Erythroblast (primary cell): ENCODE data around the gene GRIFIN.

Experiments used
- DNase-seq, 2 experiments: peaks; one replicate each; lab custom pipeline; 2025; lab: John Stamatoyannopoulos, UW
- GATA1 ChIP-seq: IDR thresholded peaks from 2 replicates; pipeline ENCODE4 v1.6.1; 2011; ENCODE audit warnings: low read depth, mild to moderate bottlenecking, control low read depth, low read length, moderate library complexity
- POLR2A ChIP-seq: IDR thresholded peaks from 2 replicates; pipeline ENCODE4 v1.6.1; 2011; ENCODE audit warnings: mild to moderate bottlenecking, low read length

Gene GRIFIN

GRCh38 chr7:2498708-2499107 is 22.5 kb upstream of the GRIFIN start:
- no peak for TF ChIP-seq GATA1
- no peak for TF ChIP-seq POLR2A
- no peak for DNase-seq

- DNase-seq = no peak
- TF ChIP-seq POLR2A (no peak), GATA1 (no peak)
These were observed 21.5 kb upstream of the GRIFIN start for GRCh38 chr7:2497500-2498336.

DNA sequence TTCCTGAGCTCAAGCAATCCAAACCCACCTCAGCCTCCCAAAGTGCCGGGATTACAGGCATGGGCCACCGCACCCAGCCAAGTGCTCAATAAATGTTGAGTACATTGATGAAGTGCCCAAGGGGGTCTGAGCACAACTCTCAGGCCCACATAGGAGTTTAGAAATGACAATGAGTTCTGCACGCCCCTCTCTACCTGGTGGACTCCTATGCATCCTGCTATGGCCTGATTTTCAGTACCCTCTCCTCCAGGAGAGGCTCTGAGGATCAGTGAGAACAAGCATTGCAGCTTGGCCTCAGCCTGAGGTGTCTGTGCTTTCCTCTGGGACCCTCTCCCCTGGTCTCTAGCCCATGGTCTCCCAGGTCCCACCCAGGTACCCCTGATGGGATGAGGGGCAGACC is 20.9 kb upstream of the GRIFIN start:
- DNase-seq = no peak
- TF ChIP-seq POLR2A (no peak), GATA1 (no peak)

- TF ChIP-seq GATA1 = no peak
- no peak for DNase-seq
These were observed 20.2 kb upstream of the GRIFIN start for GRCh38 chr7:2496375-2496774.

DNA sequence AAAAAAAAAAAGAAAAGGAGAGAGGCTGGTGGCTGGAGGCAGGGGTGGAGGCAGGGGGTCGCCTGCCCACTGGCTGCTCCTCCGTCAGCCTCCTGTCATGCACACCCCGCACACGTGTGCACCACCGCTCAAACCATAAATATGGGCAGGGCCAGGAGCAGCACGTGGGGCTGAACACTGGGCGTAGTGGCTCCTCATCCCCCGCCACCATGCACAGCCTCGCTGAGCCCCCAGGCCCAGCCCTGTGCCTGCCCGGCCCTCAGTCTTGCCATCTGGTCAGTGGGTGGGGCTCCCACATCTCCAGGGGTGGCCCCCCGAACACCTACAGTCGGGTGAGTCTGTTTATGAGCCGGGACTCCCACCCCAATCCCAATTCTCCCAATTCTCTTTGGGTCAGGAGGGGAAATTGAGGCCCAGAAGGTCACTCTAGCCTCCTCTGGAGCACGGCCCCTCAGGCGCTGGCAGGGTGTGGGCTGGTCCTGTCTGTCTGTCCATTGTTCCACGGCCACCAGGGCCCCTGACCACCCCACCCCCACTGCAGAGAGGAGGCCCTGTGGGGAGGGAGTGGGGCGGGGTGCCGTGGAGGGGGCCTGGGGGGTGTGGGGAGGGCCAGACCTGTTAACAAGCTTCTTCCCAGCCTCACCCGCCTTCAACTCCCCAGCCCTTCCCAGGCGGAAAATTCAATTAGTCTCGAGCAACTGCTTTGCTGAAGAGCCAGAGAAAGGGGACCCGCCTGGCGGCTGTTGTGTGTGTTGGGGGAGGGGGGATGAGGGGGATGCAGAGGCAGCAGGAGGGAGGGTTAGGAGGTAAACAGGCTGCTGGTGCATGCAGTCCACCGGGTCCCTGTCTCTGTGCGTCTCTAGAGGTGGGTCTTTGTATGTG is 19.5 kb upstream of the GRIFIN start:
- TF ChIP-seq POLR2A = no peak
- no peak for TF ChIP-seq GATA1
- no peak for DNase-seq

DNA sequence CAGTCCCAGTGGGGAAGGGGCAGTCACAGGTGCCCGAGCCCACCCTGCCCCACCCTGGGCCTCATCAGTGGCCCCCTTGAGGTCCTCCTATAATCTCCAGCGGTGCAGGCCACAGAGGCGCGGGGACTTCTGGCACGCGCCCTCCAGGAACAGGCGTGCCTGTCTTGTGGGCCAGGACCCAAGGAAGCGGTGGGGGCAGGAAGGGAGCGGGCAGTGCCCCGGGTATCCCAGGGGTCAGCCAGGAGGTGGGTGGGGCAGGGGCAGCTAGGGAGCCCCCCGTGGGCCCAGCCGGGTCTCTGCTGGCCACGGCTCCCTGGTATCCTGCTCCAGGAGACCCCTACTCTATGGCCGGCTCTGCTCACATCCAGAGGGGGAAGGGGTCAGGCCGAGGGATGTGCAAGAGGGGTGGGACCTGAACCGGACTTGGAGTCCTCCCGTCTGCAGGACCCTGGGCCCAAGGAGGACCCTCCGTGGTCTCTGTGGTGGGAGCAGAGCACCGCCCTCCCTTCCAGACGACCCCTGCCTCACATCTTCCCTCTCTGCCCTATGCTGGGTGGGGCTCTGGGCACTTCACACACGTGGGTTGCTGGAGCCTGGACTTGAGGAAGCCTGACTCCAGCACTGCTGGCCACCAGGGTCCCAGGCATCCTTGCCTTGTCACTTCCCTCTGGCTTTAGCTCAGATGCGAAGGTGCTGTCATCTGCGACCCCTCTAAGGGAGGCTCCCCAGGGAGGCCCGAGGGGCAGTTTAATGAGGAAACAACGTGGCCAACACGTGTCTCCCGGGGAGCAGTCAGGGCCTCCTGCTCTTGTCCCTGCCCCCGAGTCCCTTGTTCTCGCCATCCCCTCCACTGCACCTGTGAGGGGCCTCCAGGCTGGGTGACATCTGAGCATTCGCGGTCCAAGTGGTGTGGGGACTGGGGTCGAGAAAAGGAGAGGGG is 18.3 kb upstream of the GRIFIN start:
- TF ChIP-seq GATA1 (no peak), POLR2A (no peak)
- DNase-seq = no peak

DNA sequence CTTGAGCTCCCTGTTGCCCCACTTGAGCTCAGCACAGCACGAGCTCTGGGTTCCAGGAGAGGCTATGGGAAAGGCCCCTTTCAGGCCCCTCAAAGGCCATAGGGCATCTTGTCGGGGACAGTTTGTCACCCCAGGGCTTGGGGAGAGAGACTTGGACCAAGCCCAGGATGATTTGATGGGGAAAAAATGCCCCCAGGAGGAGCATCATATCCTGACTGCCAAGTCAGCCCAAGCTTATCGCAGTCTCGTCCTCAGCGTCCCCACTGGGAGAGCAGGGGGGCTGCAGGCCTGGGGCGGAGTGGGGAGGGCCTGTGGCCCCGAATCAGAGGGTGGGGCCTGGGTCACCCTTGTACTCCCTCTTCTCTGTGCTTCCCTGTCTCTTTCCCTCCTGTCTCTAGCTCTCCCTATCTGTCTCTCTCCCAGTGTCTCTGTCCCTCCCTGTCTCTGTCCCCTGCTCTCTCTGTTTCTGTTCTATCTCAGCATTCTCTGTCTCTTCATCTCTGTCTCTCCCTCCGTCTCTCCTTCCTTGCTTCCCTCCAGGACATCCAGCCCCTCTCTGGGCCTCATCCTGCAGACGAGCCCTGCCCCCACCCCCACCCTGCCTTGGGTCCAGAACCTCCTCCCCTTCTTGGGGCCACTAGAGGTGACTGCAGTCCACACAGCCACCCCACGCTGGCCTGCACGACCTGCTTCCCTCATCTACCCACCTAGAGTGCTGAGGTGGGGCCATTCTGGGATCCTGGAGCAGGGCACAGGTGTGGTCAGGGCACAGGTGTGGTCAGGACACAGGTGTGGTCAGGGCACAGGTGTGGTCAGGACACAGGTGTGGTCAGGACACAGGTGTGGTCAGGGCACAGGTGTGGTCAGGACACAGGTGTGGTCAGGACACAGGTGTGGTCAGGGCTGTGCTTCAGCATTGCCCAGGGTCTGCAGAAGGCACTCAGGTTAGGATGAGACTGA is 17.3 kb upstream of the GRIFIN start:
- no peak for TF ChIP-seq GATA1
- TF ChIP-seq POLR2A = no peak
- DNase-seq = no peak

- no peak for TF ChIP-seq GATA1
- no peak for DNase-seq
These were observed 15.8 kb upstream of the GRIFIN start for GRCh38 chr7:2492038-2492437.

GRCh38 chr7:2490181-2490651 is 14.0 kb upstream of the GRIFIN start:
- TF ChIP-seq GATA1 (no peak), POLR2A (no peak)
- no peak for DNase-seq

GRCh38 chr7:2488681-2489080 is 12.5 kb upstream of the GRIFIN start:
- no peak for TF ChIP-seq GATA1
- DNase-seq = no peak

- no peak for DNase-seq
- TF ChIP-seq GATA1 = no peak
- no peak for TF ChIP-seq POLR2A
These were observed 12.1 kb upstream of the GRIFIN start for GRCh38 chr7:2488272-2488645.

GRCh38 chr7:2487586-2488271 is 11.5 kb upstream of the GRIFIN start:
- TF ChIP-seq GATA1 (no peak), POLR2A (no peak)
- no peak for DNase-seq
